Measurements from ENCODE around the gene HSFX1. TPM values are rescaled to one million over a fixed set of nuclear protein-coding genes. Genes with fewer than 3 reads are reported as not detected.
"Not testable (repeated sequence)": the region's sequence is repeated elsewhere in the genome, so short reads cannot be mapped to it uniquely, and the experiment has no call there.

Gene HSFX1, protein sequence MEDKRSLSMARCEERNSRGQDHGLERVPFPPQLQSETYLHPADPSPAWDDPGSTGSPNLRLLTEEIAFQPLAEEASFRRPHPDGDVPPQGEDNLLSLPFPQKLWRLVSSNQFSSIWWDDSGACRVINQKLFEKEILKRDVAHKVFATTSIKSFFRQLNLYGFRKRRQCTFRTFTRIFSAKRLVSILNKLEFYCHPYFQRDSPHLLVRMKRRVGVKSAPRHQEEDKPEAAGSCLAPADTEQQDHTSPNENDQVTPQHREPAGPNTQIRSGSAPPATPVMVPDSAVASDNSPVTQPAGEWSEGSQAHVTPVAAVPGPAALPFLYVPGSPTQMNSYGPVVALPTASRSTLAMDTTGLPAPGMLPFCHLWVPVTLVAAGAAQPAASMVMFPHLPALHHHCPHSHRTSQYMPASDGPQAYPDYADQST
- under 0.01 TPM for total RNA-seq

DNA sequence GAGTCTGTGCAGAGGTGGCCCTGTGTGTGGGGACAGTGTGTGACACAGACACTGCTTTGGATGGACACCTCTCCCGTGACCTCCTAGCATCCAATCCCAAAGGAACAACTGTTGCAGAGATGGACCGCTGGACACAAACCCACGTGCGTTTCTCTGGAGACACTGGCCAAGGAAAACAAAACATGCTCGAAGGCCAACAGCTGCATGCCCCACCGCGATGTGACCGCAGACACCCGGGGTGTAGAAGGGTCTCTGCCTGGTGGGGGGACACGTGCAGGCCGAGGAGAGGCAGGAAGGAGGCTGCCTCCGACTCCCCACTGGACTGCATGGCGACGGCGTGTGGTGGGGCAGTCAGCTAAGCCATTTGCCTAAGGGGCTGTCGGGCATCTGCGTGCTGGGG lies at the start of gene HSFX1:
Gene HSFX1, plus strand, starts transcription at position 301 of the 400 bp plus-strand sequence. CDS start 614 bp downstream, outside the sequence.
- H3K27me3 ChIP-seq (ENCODE audit: control insufficient read depth in 3 of 3, insufficient read depth in 3 of 3, low read length in 3 of 3); H3K36me3 ChIP-seq (ENCODE audit: control insufficient read depth in 3 of 3, insufficient read depth in 3 of 3, low read length in 3 of 3); H3K4me3 ChIP-seq (ENCODE audit: low read length in 3 of 3); H3K9ac ChIP-seq (ENCODE audit: low read depth in 1 of 3, low read length in 3 of 3); H3K4me1 ChIP-seq (ENCODE audit: control insufficient read depth in 3 of 3, insufficient read depth in 3 of 3, low read length in 3 of 3); H3K27ac ChIP-seq (ENCODE audit: low read depth, low read length); H3K9me3 ChIP-seq (ENCODE audit: control insufficient read depth in 3 of 3, low read length in 3 of 3): not testable (repeated sequence)

DNA sequence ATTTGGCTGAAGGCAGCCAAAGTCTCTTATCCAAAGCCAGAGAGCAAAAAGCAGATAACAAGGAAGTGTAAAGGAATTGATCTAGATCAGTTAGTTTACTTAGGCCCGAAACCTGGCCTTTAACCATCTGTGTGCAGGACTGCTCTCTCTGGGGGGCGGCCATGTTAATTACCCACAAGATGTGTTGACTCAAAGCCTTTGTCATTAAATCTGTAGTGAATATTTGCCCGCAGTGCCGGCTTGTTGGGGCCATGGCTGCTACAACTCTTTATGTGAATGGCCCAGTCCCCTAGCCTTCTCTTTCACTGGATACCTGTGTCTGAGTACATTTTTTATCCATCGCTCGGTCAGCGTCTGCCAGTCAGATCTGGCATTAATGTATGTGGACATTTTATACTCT lies 46.6 kb upstream of the HSFX1 start:
- not testable (repeated sequence) for H3K9me3 ChIP-seq (ENCODE audit: control insufficient read depth in 3 of 3, low read length in 3 of 3); H3K27me3 ChIP-seq (ENCODE audit: control insufficient read depth in 3 of 3, insufficient read depth in 3 of 3, low read length in 3 of 3); H3K9ac ChIP-seq (ENCODE audit: low read depth in 1 of 3, low read length in 3 of 3); H3K4me3 ChIP-seq (ENCODE audit: low read length in 3 of 3); H3K36me3 ChIP-seq (ENCODE audit: control insufficient read depth in 3 of 3, insufficient read depth in 3 of 3, low read length in 3 of 3); H3K4me1 ChIP-seq (ENCODE audit: control insufficient read depth in 3 of 3, insufficient read depth in 3 of 3, low read length in 3 of 3); H3K27ac ChIP-seq (ENCODE audit: low read depth, low read length)

DNA sequence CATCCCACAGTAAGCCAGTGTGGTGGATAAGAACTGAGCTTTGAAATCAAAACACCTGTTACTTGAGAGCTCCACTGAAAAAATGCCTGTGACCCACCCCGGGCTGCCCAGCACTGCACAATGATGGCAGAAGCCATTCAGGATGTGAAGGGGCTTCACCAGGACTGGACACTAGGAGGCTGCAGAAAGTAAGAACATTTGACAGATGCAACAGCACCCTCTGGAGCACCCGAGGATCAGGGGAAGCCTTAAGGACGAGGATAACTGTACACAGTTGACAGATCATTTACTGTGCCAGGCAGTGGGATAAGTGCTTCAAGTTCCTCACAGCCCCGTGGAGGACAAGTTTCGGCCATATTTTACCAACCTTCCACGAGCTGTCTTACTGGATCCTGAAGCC lies 31.6 kb upstream of the HSFX1 start:
- H3K4me1 ChIP-seq (ENCODE audit: control insufficient read depth in 3 of 3, insufficient read depth in 3 of 3, low read length in 3 of 3); H3K9ac ChIP-seq (ENCODE audit: low read depth in 1 of 3, low read length in 3 of 3); H3K4me3 ChIP-seq (ENCODE audit: low read length in 3 of 3); H3K27ac ChIP-seq (ENCODE audit: low read depth, low read length); H3K36me3 ChIP-seq (ENCODE audit: control insufficient read depth in 3 of 3, insufficient read depth in 3 of 3, low read length in 3 of 3); H3K9me3 ChIP-seq (ENCODE audit: control insufficient read depth in 3 of 3, low read length in 3 of 3); H3K27me3 ChIP-seq (ENCODE audit: control insufficient read depth in 3 of 3, insufficient read depth in 3 of 3, low read length in 3 of 3): not testable (repeated sequence)

DNA sequence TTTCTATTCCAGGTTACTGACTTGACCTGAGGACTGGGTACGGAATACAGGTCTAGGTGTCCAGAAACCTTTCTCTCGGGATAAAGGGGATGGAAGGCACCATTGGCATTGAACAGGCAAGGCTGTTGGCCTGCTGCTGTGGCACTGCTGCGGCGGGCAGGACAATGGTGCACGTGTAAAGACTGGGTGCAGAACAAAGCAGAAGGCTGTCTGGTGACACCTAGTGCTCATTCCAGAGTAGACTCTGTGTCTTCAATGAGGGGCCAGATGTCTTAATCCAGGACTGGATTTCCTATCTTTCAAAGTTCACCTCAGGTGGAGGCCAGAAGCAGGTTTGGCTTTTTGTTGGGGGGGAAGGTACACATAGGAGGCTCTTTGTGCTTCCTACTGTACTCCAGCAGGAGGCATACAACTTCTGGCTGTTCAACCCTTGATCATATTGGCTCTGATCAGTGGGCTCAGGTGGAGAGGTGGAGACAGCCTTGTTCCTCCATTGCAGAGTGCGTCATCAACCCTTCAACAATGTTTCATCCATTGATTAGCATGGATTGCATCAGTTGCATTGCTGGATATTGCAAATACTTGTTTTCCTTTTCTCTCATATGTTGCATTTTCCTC lies 27.4 kb upstream of the HSFX1 start:
- H3K9ac ChIP-seq (ENCODE audit: low read depth in 1 of 3, low read length in 3 of 3); H3K27ac ChIP-seq (ENCODE audit: low read depth, low read length); H3K4me1 ChIP-seq (ENCODE audit: control insufficient read depth in 3 of 3, insufficient read depth in 3 of 3, low read length in 3 of 3); H3K36me3 ChIP-seq (ENCODE audit: control insufficient read depth in 3 of 3, insufficient read depth in 3 of 3, low read length in 3 of 3); H3K27me3 ChIP-seq (ENCODE audit: control insufficient read depth in 3 of 3, insufficient read depth in 3 of 3, low read length in 3 of 3); H3K9me3 ChIP-seq (ENCODE audit: control insufficient read depth in 3 of 3, low read length in 3 of 3); H3K4me3 ChIP-seq (ENCODE audit: low read length in 3 of 3): not testable (repeated sequence)

DNA sequence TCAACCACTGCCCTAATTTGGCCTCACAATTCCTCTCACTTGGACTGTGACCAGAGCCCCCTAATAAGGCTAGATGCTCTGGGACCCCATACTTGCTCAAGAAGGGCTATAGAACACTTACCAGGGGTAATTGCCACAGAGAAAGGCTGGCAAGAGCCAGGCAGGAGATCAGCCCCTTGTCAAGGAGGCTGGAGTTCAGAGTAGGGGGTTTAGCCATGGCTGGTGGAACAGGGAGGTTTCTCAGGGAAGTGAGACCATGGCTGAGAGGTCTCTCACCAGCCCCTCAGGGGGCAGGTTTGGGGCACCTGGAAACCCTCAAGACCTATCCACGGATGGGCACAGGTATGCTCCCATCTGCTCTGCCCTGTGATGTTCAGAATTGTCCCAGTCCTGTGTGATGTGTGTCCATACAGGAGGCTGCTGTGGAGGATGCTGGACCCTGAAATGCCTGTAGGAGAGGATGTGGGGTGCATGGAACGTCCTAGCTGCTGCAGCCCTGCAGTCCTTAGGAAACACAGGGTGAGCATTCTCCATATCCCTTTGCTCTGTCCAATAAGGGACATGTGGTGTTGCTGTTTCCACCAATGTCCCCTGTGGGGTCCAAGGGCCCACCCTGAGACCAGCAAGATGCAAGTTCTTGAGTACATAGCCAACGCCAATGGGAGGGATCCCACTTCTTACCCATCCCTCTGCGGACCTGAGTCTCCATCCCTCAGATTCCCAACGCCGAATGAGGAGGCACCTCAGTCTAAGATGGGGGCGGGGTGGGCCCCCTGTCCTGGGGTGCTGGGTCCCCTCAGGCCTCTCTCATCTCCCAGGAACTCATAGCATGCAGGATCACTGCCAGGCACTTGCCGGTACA lies 16.4 kb upstream of the HSFX1 start:
- Histone ChIP-seq H3K27ac (ENCODE audit: low read depth, low read length) (no peak overlapping the region), H3K36me3 (ENCODE audit: control insufficient read depth in 3 of 3, insufficient read depth in 3 of 3, low read length in 3 of 3) (no peaks in the 10 kb centered on the region), H3K4me1 (ENCODE audit: control insufficient read depth in 3 of 3, insufficient read depth in 3 of 3, low read length in 3 of 3) (no peaks in the 10 kb centered on the region), H3K9me3 (ENCODE audit: control insufficient read depth in 3 of 3, low read length in 3 of 3) (no peaks in the 10 kb centered on the region), H3K4me3 (ENCODE audit: low read length in 3 of 3) (no peak overlapping the region), H3K27me3 (ENCODE audit: control insufficient read depth in 3 of 3, insufficient read depth in 3 of 3, low read length in 3 of 3) (peaks cover 0 to 4% (median 0%) of the 10 kb centered on the region in 3 donors), H3K9ac (ENCODE audit: low read depth in 1 of 3, low read length in 3 of 3) (no peak overlapping the region)

DNA sequence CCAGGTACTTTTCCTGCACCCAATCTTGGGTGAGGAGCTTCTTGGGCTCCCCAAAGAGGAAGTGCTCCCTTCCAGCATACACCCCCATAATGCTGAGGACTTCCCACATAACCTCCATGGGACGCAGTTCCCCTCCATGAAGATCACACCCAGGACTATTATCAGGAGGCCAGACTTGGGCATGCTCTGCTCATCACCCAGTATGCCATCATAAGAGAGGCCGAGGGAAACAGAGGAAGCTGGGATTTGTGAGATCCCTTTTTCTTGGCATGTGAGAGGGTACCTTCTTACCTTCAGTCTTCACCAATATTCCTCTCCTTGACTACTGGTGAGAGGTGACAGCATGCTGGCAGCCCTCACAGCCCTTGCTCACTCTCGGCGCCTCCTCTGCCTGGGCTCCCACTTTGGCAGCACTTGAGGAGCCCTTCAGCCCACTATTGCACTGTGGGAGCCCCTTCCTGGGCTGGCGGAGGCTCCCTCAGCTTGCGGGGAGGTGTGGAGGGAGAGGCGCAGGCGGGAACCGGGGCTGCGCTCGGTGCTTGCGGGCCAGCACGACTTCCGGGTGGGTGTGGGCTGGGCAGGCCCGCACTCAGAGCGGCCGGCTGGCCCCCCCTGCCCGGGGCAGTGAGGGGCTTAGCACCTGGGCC lies 15.7 kb upstream of the HSFX1 start:
- Histone ChIP-seq H3K9ac (ENCODE audit: low read depth in 1 of 3, low read length in 3 of 3) (no peak overlapping the region), H3K27me3 (ENCODE audit: control insufficient read depth in 3 of 3, insufficient read depth in 3 of 3, low read length in 3 of 3) (peaks cover 0 to 4% (median 0%) of the 10 kb centered on the region in 3 donors), H3K27ac (ENCODE audit: low read depth, low read length) (no peak overlapping the region), H3K9me3 (ENCODE audit: control insufficient read depth in 3 of 3, low read length in 3 of 3) (no peaks in the 10 kb centered on the region), H3K36me3 (ENCODE audit: control insufficient read depth in 3 of 3, insufficient read depth in 3 of 3, low read length in 3 of 3) (no peaks in the 10 kb centered on the region), H3K4me1 (ENCODE audit: control insufficient read depth in 3 of 3, insufficient read depth in 3 of 3, low read length in 3 of 3) (no peaks in the 10 kb centered on the region), H3K4me3 (ENCODE audit: low read length in 3 of 3) (no peak overlapping the region)

DNA sequence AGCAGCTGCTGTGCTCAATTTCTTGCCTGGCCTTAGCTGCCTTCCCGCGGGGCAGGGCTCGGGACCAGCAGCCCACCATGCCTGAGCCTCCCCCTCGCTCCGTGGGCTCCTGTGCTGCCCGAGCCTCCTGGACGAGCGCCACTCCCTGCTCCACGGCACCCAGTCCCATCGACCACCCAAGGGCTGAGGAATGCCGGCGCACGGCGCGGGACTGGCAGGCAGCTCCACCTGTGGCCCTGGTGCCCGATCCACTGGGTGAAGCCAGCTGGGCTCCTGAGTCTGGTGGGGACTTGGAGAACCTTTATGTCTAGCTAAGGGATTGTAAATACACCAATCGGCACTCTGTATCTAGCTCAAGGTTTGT lies 15.2 kb upstream of the HSFX1 start:
- not testable (repeated sequence) for H3K9ac ChIP-seq (ENCODE audit: low read depth in 1 of 3, low read length in 3 of 3); H3K4me1 ChIP-seq (ENCODE audit: control insufficient read depth in 3 of 3, insufficient read depth in 3 of 3, low read length in 3 of 3); H3K27me3 ChIP-seq (ENCODE audit: control insufficient read depth in 3 of 3, insufficient read depth in 3 of 3, low read length in 3 of 3); H3K36me3 ChIP-seq (ENCODE audit: control insufficient read depth in 3 of 3, insufficient read depth in 3 of 3, low read length in 3 of 3); H3K4me3 ChIP-seq (ENCODE audit: low read length in 3 of 3); H3K9me3 ChIP-seq (ENCODE audit: control insufficient read depth in 3 of 3, low read length in 3 of 3); H3K27ac ChIP-seq (ENCODE audit: low read depth, low read length)

DNA sequence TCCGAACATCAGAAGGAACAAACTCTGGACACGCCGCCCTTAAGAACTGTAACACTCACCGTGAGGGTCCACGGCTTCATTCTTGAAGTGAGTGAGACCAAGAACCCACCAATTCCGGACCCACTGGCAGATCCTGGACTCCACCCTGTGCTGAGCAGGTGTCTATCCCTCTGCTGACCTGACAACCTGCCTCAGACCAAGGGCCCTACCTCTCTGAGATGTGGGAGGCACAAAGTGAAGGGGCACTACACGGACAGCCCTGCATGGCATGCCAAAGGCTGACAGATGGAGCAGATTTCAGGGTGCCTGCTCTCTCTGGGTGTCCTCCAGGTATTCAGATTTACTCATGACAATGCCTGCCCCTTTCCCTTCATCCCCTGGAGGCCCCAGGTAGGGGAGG lies 14.0 kb upstream of the HSFX1 start:
- H3K4me1 ChIP-seq (ENCODE audit: control insufficient read depth in 3 of 3, insufficient read depth in 3 of 3, low read length in 3 of 3), result no peaks in the 10 kb centered on the region
- H3K9me3 ChIP-seq (ENCODE audit: control insufficient read depth in 3 of 3, low read length in 3 of 3), result no peaks in the 10 kb centered on the region
- no peaks in the 10 kb centered on the region for H3K36me3 ChIP-seq (ENCODE audit: control insufficient read depth in 3 of 3, insufficient read depth in 3 of 3, low read length in 3 of 3)
- peaks cover 0 to 4% (median 0%) of the 10 kb centered on the region in 3 donors for H3K27me3 ChIP-seq (ENCODE audit: control insufficient read depth in 3 of 3, insufficient read depth in 3 of 3, low read length in 3 of 3)
- H3K9ac ChIP-seq (ENCODE audit: low read depth in 1 of 3, low read length in 3 of 3), result no peak overlapping the region
- no peak overlapping the region for H3K27ac ChIP-seq (ENCODE audit: low read depth, low read length)
- H3K4me3 ChIP-seq (ENCODE audit: low read length in 3 of 3), result no peak overlapping the region

DNA sequence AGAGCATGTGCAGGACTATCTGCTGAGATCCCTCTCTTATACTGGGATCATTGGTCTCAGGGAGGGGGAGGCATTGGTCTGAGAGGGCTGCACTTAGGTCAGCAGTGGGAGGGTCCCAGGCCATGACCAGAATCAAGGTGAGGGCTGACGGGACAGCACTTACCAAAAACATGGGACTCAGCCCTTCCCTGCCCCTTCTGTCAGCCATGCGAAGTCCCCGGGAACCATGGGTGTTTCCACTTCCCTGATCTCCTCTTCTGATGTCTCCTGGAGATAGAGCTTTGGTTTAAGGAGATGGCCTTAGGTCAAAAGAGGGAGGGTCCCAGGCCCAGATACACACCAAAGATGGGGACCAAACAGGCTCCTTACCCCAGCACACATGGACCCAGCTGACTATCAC lies 12.9 kb upstream of the HSFX1 start:
- Histone ChIP-seq H3K27me3 (ENCODE audit: control insufficient read depth in 3 of 3, insufficient read depth in 3 of 3, low read length in 3 of 3) (peaks cover 0 to 4% (median 0%) of the 10 kb centered on the region in 3 donors), H3K9ac (ENCODE audit: low read depth in 1 of 3, low read length in 3 of 3) (no peak overlapping the region), H3K4me3 (ENCODE audit: low read length in 3 of 3) (no peak overlapping the region), H3K4me1 (ENCODE audit: control insufficient read depth in 3 of 3, insufficient read depth in 3 of 3, low read length in 3 of 3) (no peaks in the 10 kb centered on the region), H3K27ac (ENCODE audit: low read depth, low read length) (no peak overlapping the region), H3K9me3 (ENCODE audit: control insufficient read depth in 3 of 3, low read length in 3 of 3) (no peaks in the 10 kb centered on the region), H3K36me3 (ENCODE audit: control insufficient read depth in 3 of 3, insufficient read depth in 3 of 3, low read length in 3 of 3) (no peaks in the 10 kb centered on the region)

All from skeletal muscle tissue (tissue), 4 donors.